GM15510 (cell line): ENCODE measurements around the gene CACNA1B.

Experiments used
- POLR2A ChIP-seq: IDR thresholded peaks from 3 replicates; pipeline ENCODE4 v1.6.1; 2011; ENCODE audit warnings: borderline replicate concordance; ENCODE audit not compliant: insufficient read length; ENCODE audit errors: extremely low read depth

CACNA1B gene

DNA sequence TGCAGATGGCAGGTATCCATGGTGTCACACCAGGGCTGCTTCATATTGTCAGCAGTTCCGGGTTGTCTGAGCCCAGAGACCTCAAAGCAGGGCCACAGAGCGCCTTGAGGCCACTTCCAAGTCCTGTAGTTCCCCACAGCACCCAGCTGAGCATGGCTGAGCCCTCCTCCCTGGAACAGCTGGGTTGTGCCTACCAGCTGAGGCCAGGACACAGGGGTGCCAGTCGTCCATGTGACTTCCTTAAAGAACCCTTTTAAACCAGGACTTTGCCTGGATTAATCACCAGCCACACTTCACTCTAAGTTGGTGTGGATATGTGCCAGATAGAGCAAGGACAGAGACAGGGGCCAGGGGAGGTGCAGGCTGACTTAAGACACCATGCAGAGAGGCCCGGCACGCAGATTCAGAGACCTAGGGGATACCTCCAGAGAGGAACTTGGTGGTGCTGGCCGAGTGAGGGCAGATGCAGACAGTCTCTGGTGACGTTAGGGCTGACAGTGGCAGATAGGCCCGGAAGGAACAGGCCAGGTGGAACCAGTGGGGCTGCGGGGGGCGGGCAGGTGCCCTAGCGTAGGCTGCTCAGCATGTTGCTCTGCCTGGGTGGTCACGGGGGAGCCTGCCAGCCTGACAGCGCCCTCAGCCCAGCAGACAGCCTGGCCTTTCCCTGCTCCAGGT lies 142.7 kb downstream of the CACNA1B start:
- no peak for TF ChIP-seq POLR2A

DNA sequence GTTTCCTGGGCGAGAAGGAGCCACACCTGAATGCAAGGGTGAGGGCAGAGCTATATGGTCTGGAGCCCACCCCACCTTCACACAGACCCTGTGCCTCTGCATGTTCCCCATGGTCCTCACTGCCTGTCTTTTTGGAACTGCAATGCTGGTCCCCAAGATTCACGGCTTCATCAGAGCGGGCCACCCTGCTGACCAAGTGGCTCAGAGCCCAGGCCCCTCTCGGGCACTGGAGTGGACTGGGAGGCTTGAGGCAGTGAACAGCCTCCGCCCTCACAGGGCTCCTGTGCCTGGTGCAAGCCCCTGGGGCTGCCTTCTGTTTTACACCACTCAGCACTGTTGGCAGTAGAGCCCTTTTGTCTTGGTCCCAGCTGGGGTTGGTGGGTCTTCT lies 143.2 kb downstream of the CACNA1B start:
- no peak for TF ChIP-seq POLR2A

DNA sequence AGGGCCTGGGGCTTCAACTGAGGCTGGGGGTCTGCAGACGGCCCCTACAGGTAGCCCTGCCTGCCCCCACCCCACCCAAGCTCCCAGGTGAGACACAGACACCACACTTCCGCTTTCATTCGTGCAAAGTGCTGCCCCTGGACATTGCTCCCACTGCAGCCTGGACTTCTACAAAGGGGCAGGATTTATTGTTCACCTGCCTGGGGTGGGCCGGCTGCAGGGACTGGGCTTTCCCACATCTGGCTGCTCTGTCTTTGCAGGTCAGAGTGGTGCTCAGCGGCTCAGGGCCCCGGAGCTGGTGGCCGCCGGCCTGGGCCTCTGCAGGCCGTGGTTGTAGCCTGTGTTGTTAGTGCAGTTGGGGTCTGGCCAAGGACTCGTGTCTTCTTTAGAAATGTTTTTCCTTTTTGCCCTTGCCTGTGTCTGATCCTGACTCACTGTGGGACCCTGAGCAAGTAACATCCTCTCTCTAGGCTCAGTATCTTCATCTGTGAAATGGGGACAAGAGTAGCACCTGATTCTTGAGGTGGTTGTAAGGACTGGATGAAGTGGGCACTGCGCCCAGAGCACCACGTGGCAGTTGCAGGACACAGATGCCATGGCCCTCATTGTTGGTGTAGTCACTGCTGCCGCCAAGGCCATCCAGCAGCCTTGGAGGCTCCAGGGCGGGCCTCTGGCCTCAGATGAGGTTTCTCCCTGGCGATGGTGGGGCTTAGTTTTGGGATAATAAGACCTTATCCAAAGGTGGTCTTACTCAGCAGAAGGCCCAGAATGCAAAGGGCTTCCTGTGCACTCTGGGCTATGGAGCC lies 143.9 kb downstream of the CACNA1B start:
- no peak for TF ChIP-seq POLR2A

DNA sequence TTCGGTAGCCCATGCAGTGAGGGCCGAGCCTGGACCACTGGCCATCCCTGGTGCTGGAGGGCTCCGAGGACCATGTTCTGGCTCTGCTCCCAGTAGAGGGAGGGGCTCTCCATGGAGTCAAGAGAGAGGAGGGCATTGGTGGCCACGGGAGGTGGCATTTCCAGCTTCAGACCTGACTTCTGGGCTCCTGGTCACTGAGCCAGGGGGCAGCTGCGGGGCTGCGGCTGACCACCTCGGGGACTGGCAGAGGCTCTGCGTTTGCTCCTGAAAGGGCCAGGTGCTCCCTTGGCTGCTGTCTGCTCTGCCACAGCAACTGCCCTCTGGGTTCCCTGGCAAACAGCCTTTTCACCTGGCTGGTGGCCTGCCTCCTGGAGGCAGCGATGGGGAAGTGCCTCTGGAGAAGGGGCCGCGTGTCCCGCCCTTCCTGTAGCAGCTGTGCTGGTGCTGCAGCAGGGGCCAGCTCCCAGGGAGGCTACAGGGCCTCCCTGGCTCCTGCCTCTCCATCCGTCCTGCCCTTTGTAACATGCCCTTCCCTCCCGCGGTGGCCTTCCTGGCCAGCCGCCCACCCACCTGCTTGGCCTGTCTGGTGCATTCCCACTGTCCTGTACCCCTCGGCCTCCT lies 144.6 kb downstream of the CACNA1B start:
- TF ChIP-seq POLR2A, result no peak

DNA sequence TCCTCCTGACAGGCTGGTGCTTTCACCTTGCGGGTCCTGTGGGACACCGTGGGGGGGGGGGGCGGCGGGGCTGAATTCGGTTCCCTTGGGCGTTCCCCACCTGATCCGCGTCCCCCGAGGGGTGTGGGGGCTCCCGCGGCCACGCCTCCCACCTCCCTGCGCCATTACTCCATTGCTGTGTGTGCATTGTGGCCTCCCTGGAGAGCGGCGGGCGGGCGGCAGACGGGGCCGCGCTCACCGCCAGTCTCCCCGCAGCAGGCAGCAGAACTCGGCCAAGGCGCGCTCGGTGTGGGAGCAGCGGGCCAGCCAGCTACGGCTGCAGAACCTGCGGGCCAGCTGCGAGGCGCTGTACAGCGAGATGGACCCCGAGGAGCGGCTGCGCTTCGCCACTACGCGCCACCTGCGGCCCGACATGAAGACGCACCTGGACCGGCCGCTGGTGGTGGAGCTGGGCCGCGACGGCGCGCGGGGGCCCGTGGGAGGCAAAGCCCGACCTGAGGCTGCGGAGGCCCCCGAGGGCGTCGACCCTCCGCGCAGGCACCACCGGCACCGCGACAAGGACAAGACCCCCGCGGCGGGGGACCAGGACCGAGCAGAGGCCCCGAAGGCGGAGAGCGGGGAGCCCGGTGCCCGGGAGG lies 145.3 kb downstream of the CACNA1B start:
- TF ChIP-seq POLR2A, result no peak

DNA sequence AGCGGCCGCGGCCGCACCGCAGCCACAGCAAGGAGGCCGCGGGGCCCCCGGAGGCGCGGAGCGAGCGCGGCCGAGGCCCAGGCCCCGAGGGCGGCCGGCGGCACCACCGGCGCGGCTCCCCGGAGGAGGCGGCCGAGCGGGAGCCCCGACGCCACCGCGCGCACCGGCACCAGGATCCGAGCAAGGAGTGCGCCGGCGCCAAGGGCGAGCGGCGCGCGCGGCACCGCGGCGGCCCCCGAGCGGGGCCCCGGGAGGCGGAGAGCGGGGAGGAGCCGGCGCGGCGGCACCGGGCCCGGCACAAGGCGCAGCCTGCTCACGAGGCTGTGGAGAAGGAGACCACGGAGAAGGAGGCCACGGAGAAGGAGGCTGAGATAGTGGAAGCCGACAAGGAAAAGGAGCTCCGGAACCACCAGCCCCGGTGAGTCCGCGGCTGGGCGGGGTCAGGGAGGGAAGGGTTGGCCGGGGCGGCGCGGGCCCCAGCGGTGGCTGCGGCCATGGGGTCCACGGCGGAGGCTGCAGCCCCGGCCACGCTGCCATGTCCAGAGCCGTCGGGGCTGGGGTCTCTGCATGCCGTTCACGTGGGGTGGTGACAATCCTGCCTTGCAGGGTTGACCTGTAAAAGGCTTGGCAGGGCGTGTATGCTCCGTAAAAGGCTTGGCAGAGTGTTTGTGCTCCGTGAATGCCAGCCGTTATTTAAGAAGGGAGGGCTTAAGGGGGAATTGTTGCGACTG lies 146.0 kb downstream of the CACNA1B start:
- TF ChIP-seq POLR2A, result no peak

DNA sequence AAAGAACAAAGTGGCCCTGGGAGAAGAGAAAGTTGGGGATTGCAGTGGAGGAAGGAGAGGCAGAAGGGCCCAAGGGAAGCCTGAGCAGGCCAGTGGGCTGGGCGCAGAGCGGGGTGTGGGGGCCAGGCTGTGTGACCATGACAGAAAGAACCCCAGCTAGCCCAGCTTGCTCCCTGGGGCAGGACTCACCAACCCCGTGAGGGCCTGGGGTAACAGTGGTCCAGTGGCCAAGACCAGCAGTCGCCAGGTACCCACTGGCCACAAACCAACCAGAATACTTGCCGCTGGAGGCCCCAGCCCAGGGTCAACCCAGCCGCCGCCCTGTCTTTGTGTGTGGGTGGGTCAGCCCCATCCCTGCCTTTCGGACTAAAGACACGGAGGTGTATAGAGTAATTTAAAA lies 146.5 kb downstream of the CACNA1B start:
- TF ChIP-seq POLR2A, result no peak

DNA sequence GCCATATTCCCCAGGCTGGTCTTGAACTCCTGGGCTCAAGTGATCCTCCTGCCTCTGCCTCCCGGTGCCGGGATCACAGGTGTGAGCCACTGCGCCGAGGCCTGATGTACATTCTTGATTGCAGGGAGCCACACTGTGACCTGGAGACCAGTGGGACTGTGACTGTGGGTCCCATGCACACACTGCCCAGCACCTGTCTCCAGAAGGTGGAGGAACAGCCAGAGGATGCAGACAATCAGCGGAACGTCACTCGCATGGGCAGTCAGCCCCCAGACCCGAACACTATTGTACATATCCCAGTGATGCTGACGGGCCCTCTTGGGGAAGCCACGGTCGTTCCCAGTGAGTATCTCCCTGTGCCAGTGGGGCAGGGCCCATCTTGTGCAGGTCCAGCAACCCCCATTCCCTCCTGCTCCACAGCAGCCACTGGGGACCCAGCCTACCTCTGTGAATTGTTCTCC lies 147.3 kb downstream of the CACNA1B start:
- TF ChIP-seq POLR2A, result no peak

DNA sequence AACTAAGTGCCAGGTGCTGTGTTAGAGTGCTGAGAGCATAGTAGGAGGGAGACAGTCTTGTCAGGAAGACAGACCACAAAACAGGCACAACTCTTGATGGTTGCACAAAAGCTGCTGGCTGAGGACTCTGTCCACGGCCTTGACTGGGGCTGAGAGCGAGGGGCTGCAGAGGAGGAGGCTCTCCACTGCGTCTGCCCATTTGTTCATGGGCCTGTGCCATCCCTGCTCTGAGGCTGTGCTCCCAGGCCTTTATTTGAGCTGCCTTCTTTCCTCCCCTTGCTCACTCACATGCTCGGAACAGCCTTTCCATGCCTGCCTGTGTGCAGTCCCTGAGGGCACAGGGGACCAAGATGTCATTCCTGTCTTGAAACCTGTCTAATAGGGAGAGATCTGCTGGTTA lies 147.8 kb downstream of the CACNA1B start:
- no peak for TF ChIP-seq POLR2A

DNA sequence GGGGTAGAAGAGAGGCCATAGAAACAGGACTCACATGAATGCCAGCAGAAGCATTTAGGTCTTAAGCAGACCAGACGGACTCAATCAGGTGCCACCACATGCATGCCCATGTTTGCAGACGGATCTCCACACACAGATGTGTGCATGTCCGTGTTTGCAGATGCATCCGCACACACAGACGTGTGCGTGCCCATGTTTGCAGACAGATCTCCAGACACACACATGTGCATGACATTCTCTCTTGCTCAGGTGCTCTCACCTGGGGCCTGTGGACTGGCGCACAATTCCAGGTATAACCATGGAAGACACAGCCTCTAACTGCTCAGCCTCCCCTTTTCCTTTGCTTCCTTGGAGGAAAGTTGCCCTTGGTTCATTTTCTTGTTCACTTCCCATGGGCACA lies 148.3 kb downstream of the CACNA1B start:
- no peak for TF ChIP-seq POLR2A

DNA sequence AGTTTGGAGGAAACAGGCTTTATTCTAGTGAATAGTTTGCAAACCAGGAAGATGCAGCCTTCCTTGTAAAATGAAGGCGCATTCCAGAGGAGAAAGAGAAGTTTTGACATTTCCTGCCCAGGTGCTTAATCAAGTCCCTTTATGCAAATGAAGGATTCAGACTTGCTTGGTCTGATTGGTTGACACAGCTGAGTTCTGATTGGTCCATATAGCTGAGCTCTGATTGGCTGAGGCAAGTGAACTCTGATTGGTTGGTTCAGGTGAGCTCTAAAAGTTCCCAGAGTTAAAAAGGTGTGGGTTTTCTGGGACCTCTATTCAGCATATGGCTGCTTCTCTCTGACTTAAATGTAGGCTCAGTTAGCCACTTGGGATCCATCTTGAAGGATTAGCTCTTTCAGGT lies 151.0 kb downstream of the CACNA1B start:
- TF ChIP-seq POLR2A, result no peak

DNA sequence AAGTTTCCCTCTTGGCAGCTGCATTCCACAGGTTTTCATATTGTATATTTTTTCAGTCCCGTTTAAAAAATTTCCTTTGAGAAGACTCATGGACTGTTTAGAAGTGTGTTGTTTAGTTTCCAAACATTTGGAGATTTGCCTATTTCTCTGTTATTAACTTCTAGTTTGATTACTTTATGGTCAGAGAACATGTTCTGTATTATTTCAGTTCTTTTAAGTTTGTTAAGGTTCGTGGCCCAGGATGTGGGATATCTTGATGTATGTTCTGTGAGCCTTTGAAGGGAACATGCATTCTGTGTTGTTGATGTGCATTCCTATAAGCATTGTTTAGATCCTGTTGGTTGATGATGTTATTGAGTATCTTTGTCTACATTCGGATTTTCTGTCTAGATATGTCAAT lies 153.6 kb downstream of the CACNA1B start:
- no peak for TF ChIP-seq POLR2A

DNA sequence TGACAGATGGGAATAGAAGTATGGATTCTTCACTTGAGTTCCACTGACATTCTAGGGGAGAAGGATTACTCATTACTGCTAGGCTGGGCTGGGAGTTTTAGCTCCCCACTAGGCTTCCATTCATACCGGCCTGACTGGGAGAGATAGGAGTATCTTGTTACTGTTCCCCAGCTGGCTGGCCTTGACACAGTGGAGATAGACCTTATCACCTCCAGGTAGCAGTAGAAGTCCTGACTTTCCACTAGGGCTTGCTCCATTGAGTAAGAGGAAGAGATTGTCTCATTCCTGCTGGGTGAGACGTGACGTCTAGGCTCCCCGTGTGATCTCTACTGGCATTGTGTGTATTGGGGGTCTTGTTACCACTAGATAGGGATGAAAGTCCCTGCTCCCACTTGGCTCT lies 156.4 kb downstream of the CACNA1B start:
- TF ChIP-seq POLR2A, result no peak

DNA sequence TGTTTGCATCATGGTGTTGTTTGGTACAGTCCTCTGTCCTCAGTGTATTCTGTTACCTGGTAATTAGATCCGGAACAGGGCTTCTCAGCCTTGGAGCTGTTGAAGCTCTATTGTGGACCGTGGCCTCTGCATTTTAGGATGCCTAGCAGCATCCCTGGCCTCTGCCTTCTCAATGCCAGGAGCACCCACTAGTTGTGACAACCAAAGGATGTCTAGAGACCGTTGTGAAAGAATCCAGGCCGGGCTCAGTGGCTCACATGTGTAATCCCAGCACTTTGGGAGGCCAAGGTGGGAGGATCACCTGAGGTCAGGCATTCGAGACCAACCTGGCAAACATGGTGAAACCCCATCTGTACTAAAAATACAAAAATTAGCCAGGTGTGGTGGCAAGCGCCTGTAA lies 159.6 kb downstream of the CACNA1B start:
- no peak for TF ChIP-seq POLR2A
